SU-DHL-6 (cell line): ENCODE results near the gene INPPL1.

Experiments
- CTCF ChIP-seq: fragments of 200-600 bp; sonication (generic); IDR thresholded peaks from one replicate; pipeline ENCODE4 v1.5.1; 2017; ENCODE audit warnings: antibody characterized with exemption, mild to moderate bottlenecking, low read length, moderate library complexity; ENCODE audit not compliant: insufficient read depth, poor library complexity, severe bottlenecking
- EZH2phosphoT487 ChIP-seq: fragments of 200-600 bp; sonication (generic), shearing (Covaris generic); conservative IDR thresholded peaks from 2 replicates; pipeline ENCODE4 v1.6.1; 2018; ENCODE audit warnings: mild to moderate bottlenecking, antibody characterized with exemption, low read length, moderate library complexity, mixed read lengths

GRCh38 chr11:72239849-72240460 lies 15.4 kb downstream of the INPPL1 start:
- TF ChIP-seq CTCF (no peak), EZH2phosphoT487 (no peak)
